Activated CD8-positive, alpha-beta T cell treated with anti-CD3 and anti-CD28 coated beads, Interleukin-2, amount 10 ng/mL, durations not matched to agents 7 days and 5 days (primary cell): ENCODE results near the gene RPGRIP1. TPM values are rescaled to one million over a fixed set of nuclear protein-coding genes. Genes with fewer than 3 reads are reported as not detected.

ENCODE experiments used
- ATAC-seq: fragments of 150-1000 bp; cut with Tn5 transposase; one replicate; pipeline ENCODE4 v1.10.0; 2021; ENCODE audit warnings: moderate library complexity
- CTCF ChIA-PET: fragments of 350-600 bp; sonication (Branson Sonifier 250); formaldehyde crosslinking; loops from one replicate; lab custom pipeline; 2021; ENCODE audit warnings: antibody characterized with exemption; lab: Charles Lee
- POLR2A ChIA-PET: fragments of 350-600 bp; sonication (Branson Sonifier 250); formaldehyde crosslinking; loops from one replicate; lab custom pipeline; 2021; ENCODE audit warnings: antibody characterized with exemption; lab: Charles Lee
- DNase-seq: peaks from one replicate; pipeline ENCODE4 v3.0.0-alpha.2; 2020
- H3K27ac Mint-ChIP-seq: one replicate; pipeline ENCODE4 v1.8.0; 2021; ENCODE audit warnings: mild to moderate bottlenecking, mixed read lengths
- H3K27me3 Mint-ChIP-seq: one replicate; pipeline ENCODE4 v1.8.0; 2021; ENCODE audit warnings: low read depth, mixed read lengths
- H3K36me3 Mint-ChIP-seq: one replicate; pipeline ENCODE4 v1.8.0; 2021; ENCODE audit warnings: low read depth, mixed read lengths
- H3K4me1 Mint-ChIP-seq: one replicate; pipeline ENCODE4 v1.8.0; 2021; ENCODE audit warnings: low read depth, mixed read lengths
- H3K4me3 Mint-ChIP-seq: one replicate; pipeline ENCODE4 v1.8.0; 2021; ENCODE audit warnings: mild to moderate bottlenecking, mixed read lengths
- H3K9me3 Mint-ChIP-seq: one replicate; pipeline ENCODE4 v1.8.0; 2022; ENCODE audit warnings: mixed read lengths; ENCODE audit not compliant: insufficient read depth
- total RNA-seq, 2 experiments: library from RNA; stranded (reverse); gene quantifications; one replicate each; pipeline ENCODE4 v1.2.3, GENCODE V29; 2021

Gene RPGRIP1
- total RNA-seq, result not detected

DNA sequence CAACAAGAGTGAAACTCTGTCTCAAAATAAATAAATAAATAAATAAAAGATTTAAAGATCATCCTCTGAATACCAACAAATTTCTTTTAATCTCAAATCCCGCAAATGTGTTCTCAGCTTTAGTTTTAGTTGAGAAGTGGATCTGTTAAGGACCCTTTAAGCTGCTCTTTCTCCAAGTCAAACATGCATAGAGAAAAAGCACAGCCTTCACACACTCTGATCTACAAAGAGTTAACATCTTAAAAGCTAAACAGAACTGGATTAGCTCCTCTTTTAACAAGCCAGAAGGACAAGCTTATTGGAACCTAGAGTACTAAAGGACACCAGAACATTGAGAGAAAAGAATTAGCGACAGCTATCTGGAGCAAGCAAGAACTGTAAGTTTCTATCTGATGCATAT, at the start of gene RPGRIP1:
RPGRIP1 (plus strand) TSS at position 301 of the 400 bp plus-strand sequence. CDS start 7,894 bp downstream, outside the sequence.
- H3K9me3 Mint-ChIP-seq, result no peaks in the 10 kb centered on the region
- ATAC-seq, result no peak
- H3K27ac Mint-ChIP-seq, result no peak within 1 kb of the TSS
- ChIA-PET CTCF (no interaction called here), POLR2A (interaction anchor here (0.7 kb wide), 1 partner anchor 15 kb away, joined by 4 read pairs; no protein-coding TSS in a partner anchor)
- no peaks in the 10 kb centered on the region for H3K36me3 Mint-ChIP-seq
- H3K27me3 Mint-ChIP-seq, result peaks cover 5% of the 10 kb centered on the region
- H3K4me1 Mint-ChIP-seq, result peaks cover 3% of the 10 kb centered on the region
- no peak within 1 kb of the TSS for H3K4me3 Mint-ChIP-seq
- no peak for DNase-seq

DNA sequence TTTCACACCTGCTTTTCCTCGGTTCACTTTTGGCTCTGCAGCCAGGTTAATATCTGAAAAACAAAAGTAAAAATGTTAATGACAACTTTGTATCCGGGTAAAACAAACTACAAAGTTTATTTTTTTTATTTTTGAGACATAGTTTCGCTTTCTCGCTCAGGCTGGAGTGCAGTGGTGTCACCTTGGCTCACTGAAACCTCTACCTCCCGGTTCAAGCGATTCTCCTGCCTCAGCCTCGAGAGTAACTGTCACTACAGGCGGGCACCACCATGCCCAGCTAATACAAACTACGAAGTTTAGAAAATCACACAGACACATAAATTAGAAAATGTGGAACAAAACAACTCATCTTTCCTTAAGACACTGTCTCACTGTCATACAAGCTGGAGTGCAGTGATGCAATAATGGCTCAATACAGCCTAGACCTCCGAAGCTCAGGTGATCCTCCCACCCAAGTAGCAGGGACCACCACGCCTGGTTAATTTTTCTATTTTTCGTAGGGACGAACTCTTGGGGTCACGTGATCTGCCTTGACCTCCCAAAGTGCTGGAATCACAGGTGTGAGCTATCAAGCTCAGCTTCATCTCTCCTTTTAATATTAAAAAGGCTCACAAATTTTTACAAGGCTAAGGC, 48.7 kb upstream of the RPGRIP1 start:
- no peaks in the 10 kb centered on the region for H3K27me3 Mint-ChIP-seq
- ChIA-PET POLR2A (interaction anchor here (1.1 to 1.6 kb wide), 2 partner anchors 34 to 151 kb away, joined by 3 to 4 read pairs; no protein-coding TSS in a partner anchor), CTCF (interaction anchor here (0.7 to 3.0 kb wide), 3 partner anchors 10 to 34 kb away, joined by 3 to 22 read pairs (median 3); no protein-coding TSS in a partner anchor)
- peak overlapping the region; percentile 35 for H3K4me3 Mint-ChIP-seq
- peak; percentile 11 for ATAC-seq
- no peaks in the 10 kb centered on the region for H3K9me3 Mint-ChIP-seq
- H3K4me1 Mint-ChIP-seq, result peaks cover 74% of the 10 kb centered on the region
- H3K27ac Mint-ChIP-seq, result peak overlapping the region; percentile 90
- DNase-seq, result no peak
- H3K36me3 Mint-ChIP-seq, result peaks cover 77% of the 10 kb centered on the region

DNA sequence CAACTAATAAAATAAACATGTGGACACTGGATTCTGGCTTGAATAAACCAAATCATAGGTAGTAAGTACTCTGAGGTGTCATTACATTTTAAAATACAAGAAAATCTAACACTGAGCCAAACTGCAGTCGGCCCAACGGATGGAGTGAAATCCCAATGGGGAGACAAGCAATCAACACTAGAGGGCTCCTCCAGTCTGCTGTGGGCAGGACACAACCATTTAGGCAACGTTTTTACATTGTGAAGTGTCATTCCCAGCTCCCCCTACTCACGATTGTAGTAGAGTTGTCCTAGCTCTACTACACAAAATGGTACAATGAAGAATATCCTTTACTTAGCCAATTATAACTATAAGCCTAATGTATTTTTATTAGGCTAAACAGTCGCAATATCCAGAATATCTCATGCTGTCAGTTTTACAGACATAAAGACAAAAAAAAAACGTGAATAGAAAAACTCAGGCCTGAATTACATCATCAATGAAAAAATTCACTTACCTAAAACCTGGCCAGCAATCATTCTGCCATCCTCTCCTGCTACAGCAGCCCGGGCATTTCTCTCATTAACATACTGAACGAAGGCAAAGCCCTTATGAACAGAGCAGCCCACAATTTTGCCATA, 46.3 kb upstream of the RPGRIP1 start:
- H3K4me1 Mint-ChIP-seq, result peaks cover 80% of the 10 kb centered on the region
- no peaks in the 10 kb centered on the region for H3K9me3 Mint-ChIP-seq
- POLR2A ChIA-PET, result no interaction called here
- H3K27ac Mint-ChIP-seq, result no peak overlapping the region
- DNase-seq (no peak), ATAC-seq (no peak)
- H3K27me3 Mint-ChIP-seq, result no peaks in the 10 kb centered on the region
- H3K36me3 Mint-ChIP-seq, result peaks cover 76% of the 10 kb centered on the region
- no peak overlapping the region for H3K4me3 Mint-ChIP-seq
- CTCF ChIA-PET, result no interaction called here

DNA sequence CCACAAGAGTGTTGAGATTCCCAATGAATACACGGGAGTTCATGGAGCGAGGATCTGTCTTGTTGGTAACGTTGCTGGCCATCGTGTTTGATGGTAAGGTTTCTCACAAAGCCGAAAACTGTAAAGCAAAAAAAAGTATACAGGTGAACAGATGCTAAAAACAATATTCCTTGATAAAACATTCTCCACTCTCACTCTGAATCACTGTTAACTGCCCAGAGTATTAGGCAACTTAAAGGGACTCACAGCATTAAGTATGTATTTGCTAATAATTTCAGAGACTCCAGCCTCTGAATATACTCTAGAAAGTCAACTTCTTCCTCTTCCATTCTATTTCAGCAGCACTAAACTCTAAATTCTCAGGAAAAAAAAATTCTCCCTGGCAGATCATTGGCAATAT, 45.8 kb upstream of the RPGRIP1 start:
- Mint-ChIP-seq H3K4me3 (no peak overlapping the region), H3K36me3 (peaks cover 81% of the 10 kb centered on the region), H3K9me3 (no peaks in the 10 kb centered on the region), H3K27ac (peak overlapping the region; percentile 17), H3K4me1 (peaks cover 85% of the 10 kb centered on the region), H3K27me3 (no peaks in the 10 kb centered on the region)
- ChIA-PET CTCF (no interaction called here), POLR2A (no interaction called here)
- no peak for DNase-seq
- no peak for ATAC-seq

DNA sequence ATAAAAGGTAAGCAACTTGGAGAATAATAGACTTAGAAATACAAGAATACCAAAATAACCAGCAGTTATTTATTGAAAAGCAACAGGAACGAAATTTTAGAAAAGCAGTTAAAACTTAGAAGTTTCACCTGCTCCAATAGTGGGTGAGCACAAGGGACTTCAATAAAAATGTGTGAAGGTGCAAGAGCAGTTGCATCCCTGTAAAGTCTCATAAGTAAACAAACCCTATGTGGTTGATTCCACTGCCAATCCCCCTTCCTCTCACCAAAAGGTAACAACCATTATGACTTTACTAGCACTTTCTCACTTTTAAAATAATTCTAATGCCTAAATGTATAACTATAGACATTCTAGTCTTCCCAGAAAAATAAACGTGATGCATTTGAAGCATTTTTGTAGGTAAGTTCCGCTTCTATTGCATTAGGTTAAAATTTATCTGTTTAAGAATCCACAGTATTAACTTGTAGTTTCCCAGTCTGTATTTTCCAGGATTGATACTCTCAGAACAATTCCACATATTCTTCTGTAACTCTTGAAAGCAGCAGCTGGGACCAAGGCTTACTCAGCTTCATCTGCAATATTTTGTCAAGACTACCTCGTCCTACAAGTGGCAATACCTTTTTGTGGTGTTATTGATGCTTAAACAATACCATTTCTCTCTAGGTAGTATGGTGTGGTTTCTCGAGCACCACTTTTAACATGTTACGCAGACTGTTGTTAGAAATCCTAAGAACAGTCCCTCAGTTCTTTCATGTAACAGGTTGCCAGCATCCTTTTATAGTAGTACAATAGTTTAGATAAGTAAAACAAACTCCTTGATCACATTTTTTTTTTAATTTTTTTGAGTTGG, 42.7 kb upstream of the RPGRIP1 start:
- Mint-ChIP-seq H3K27ac (peak overlapping the region; percentile 30), H3K9me3 (no peaks in the 10 kb centered on the region), H3K27me3 (no peaks in the 10 kb centered on the region), H3K4me3 (no peak overlapping the region), H3K36me3 (peaks cover 74% of the 10 kb centered on the region), H3K4me1 (peaks cover 70% of the 10 kb centered on the region)
- POLR2A ChIA-PET, result no interaction called here
- DNase-seq (no peak), ATAC-seq (peak; percentile 13)
- CTCF ChIA-PET, result interaction anchor here (1.6 to 1.7 kb wide), 2 partner anchors 18 to 22 kb away, joined by 4 read pairs; no protein-coding TSS in a partner anchor

DNA sequence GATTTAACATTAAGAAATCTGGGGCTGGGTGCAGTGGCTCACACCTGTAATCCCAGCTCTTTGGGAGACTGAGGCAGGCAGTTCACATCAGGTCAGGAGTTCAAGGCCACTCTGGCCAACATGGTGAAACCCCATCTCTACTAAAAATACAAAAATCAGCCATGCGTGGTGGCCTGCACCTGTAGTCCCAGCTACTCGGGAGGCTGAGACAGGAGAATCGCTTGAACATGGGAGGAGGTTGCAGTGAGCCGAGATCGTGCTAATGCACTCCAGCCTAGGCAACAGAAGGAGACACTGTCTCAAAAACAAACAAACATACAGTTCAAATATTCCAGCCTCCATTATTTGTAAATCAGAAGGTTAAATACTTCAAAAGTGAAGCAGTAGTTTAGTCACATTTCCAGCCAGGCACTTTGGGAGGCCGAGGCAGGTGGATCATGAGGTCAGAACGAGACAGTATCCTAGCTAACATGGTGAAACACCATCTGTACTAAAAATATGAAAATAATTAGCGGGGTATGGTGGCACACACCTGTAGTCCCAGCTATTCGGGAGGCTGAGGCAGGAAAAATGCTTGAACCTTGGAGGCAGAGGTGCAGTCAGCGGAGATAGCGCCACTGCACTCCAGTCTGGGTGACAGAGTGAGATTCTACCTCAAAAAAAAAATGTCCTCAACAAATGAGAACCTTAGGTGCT, 40.9 kb upstream of the RPGRIP1 start:
- Mint-ChIP-seq H3K27ac (no peak overlapping the region), H3K27me3 (no peaks in the 10 kb centered on the region), H3K4me3 (no peak overlapping the region), H3K9me3 (no peaks in the 10 kb centered on the region), H3K4me1 (peaks cover 65% of the 10 kb centered on the region), H3K36me3 (peaks cover 70% of the 10 kb centered on the region)
- CTCF ChIA-PET, result interaction anchor here (1.6 to 3.6 kb wide), 3 partner anchors 8 to 16 kb away, joined by 4 to 22 read pairs (median 5); no protein-coding TSS in a partner anchor
- ATAC-seq (no peak), DNase-seq (no peak)
- POLR2A ChIA-PET, result interaction anchor here (1.0 to 1.1 kb wide), 3 partner anchors 17 to 145 kb away, joined by 3 to 4 read pairs (median 4); partner anchors contain the start of gene SUPT16H

DNA sequence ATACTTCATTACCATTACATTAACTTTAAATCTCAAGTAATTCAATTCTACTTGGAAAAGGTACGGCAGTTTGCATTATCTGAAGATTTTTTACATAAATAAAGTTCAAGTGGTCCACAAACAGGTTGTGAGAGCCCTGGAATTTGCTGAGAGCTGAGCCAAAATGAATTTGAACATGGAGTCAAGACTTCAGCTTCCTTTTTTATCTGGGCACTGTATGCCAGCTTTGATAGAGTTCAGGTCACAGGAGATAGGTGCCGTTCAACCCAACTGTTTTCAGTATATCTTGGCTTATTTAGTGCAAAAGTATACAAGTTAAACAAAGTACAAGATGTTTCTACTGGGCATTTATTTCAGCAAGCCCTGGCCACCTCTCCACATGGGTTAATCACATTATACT, 39.5 kb upstream of the RPGRIP1 start:
- Mint-ChIP-seq H3K4me1 (peaks cover 57% of the 10 kb centered on the region), H3K27ac (no peak overlapping the region), H3K4me3 (no peak overlapping the region)

DNA sequence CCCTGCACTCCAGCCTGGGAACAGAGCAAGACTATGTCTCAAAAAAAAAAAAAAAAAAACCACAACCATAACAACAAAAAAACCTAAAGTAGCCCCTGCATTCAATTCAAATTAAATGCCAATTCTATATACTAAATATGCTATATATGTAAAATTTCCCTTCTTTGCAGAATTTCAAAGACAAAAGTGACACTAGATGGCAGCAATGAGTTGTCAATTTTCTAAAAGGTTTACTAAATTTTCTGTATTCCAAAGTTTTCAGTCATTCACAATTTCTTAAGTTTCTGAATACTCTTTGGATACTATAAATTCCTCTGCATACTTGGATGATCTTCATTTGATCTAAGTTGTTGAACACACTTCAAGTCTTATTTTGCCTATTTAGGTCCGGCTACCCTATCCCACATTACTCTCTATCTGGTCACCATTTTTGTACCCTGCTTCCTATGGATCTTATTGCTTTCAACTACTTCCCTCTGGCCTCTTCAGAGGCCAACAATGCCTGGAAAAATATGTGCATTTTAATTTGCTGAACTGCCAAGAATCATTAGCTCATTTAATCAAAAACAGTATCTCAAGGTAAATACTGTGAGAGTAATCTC, 38.6 kb upstream of the RPGRIP1 start:
- peaks cover 53% of the 10 kb centered on the region for H3K4me1 Mint-ChIP-seq
- no peaks in the 10 kb centered on the region for H3K9me3 Mint-ChIP-seq
- ATAC-seq (no peak), DNase-seq (no peak)
- H3K4me3 Mint-ChIP-seq, result no peak overlapping the region
- no peaks in the 10 kb centered on the region for H3K27me3 Mint-ChIP-seq
- peaks cover 67% of the 10 kb centered on the region for H3K36me3 Mint-ChIP-seq
- H3K27ac Mint-ChIP-seq, result no peak overlapping the region
- ChIA-PET CTCF (interaction anchor here (1.0 to 5.3 kb wide), 4 partner anchors 10 to 66 kb away, joined by 3 to 37 read pairs (median 13); no protein-coding TSS in a partner anchor), POLR2A (no interaction called here)

More for the DNA sequence above, 39.5 kb upstream of the RPGRIP1 start:
- Mint-ChIP-seq H3K27me3 (no peaks in the 10 kb centered on the region), H3K36me3 (peaks cover 68% of the 10 kb centered on the region), H3K9me3 (no peaks in the 10 kb centered on the region)
- DNase-seq (no peak), ATAC-seq (no peak)
- ChIA-PET POLR2A (no interaction called here), CTCF (interaction anchor here (1.5 to 5.3 kb wide), 3 partner anchors 9 to 25 kb away, joined by 4 to 37 read pairs (median 22); no protein-coding TSS in a partner anchor)

DNA sequence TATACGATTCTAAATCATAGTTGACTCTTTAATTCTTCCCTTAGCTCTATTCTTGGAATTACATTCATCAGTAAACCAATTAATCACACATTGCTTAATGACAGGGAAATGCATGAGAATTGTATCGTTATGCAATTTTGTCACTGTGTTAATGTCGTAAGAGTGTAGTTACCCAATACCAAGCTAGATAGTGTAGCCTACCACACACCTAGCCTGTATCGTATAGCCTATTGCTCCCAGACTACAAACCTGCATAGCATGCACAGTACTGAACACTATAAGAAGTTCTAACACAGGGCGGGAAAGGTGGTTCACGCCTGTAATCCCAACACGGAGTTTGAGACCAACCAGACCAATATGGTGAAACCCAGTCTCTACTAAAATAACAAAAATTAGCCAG, 35.3 kb upstream of the RPGRIP1 start:
- H3K9me3 Mint-ChIP-seq, result no peaks in the 10 kb centered on the region
- ChIA-PET POLR2A (interaction anchor here (1.2 kb wide), 1 partner anchor 20 kb away, joined by 4 read pairs; no protein-coding TSS in a partner anchor), CTCF (interaction anchor here (0.6 to 5.3 kb wide), 3 partner anchors 12 to 33 kb away, joined by 3 to 37 read pairs (median 3); no protein-coding TSS in a partner anchor)
- no peak overlapping the region for H3K27ac Mint-ChIP-seq
- no peak for ATAC-seq
- H3K4me1 Mint-ChIP-seq, result peaks cover 44% of the 10 kb centered on the region
- no peaks in the 10 kb centered on the region for H3K27me3 Mint-ChIP-seq
- DNase-seq, result no peak
- H3K36me3 Mint-ChIP-seq, result peaks cover 64% of the 10 kb centered on the region
- no peak overlapping the region for H3K4me3 Mint-ChIP-seq

DNA sequence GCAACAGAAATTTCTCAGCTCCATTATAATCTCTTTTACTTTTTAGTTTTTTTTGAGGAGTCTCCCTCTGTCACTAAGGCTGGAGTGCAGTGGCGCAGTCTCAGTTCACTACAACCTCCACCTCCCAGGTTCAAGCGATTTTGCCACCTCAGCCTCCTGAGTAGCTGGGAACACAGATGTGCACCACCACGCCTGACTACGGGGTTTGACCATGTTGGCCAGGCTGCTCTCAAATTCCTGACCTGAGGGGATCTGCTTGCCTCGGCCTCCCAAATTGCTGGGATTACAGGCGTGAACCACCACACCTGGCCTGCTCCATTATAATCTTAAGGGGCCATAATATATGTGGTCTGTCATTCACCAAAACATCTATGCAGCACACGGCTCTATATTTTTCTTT, 34.1 kb upstream of the RPGRIP1 start:
- CTCF ChIA-PET, result interaction anchor here (0.9 to 1.3 kb wide), 2 partner anchors 16 to 19 kb away, joined by 3 read pairs; no protein-coding TSS in a partner anchor
- Mint-ChIP-seq H3K27me3 (no peaks in the 10 kb centered on the region), H3K27ac (no peak overlapping the region), H3K4me3 (no peak overlapping the region), H3K36me3 (peaks cover 66% of the 10 kb centered on the region), H3K9me3 (no peaks in the 10 kb centered on the region), H3K4me1 (peaks cover 52% of the 10 kb centered on the region)
- DNase-seq (no peak), ATAC-seq (no peak)
- POLR2A ChIA-PET, result no interaction called here
